ACC112 (cell line): Measurements from ENCODE around the gene SNORC.

Experiments used
- H2AFZ ChIP-seq: fragments of 200-600 bp; sonication (generic); one replicate; pipeline ENCODE4 v1.6.0; 2017; ENCODE audit warnings: antibody characterized with exemption, low read length; ENCODE audit not compliant: unreplicated experiment
- H3K27ac ChIP-seq: fragments of 200-600 bp; sonication (generic); 2 replicates; pipeline ENCODE4 v1.5.1; 2014; ENCODE audit warnings: low read depth, mild to moderate bottlenecking, antibody characterized with exemption, low read length, moderate library complexity
- H3K27me3 ChIP-seq: fragments of 200-600 bp; sonication (generic); 2 replicates; pipeline ENCODE4 v1.6.1; 2014; ENCODE audit warnings: mild to moderate bottlenecking, antibody characterized with exemption, low read length, moderate library complexity, mixed read lengths; ENCODE audit not compliant: insufficient read depth
- H3K36me3 ChIP-seq: fragments of 200-600 bp; sonication (generic); 2 replicates; pipeline ENCODE4 v1.6.1; 2016; ENCODE audit warnings: mild to moderate bottlenecking, antibody characterized with exemption, low read length, moderate library complexity, mixed read lengths; ENCODE audit not compliant: insufficient read depth
- H3K4me1 ChIP-seq: fragments of 200-600 bp; sonication (generic); one replicate; pipeline ENCODE4 v1.6.1; 2016; ENCODE audit warnings: low read length, mixed read lengths; ENCODE audit not compliant: insufficient read depth, unreplicated experiment, control insufficient read depth
- H3K4me3 ChIP-seq: fragments of 200-600 bp; sonication (generic); 2 replicates; pipeline ENCODE4 v1.5.1; 2014; ENCODE audit warnings: mild to moderate bottlenecking, low read depth, low read length
- H3K79me2 ChIP-seq: fragments of 200-600 bp; sonication (generic); one replicate; pipeline ENCODE4 v1.6.0; 2016; ENCODE audit warnings: low read length; ENCODE audit not compliant: control insufficient read depth, unreplicated experiment, insufficient read depth

The SNORC gene

DNA sequence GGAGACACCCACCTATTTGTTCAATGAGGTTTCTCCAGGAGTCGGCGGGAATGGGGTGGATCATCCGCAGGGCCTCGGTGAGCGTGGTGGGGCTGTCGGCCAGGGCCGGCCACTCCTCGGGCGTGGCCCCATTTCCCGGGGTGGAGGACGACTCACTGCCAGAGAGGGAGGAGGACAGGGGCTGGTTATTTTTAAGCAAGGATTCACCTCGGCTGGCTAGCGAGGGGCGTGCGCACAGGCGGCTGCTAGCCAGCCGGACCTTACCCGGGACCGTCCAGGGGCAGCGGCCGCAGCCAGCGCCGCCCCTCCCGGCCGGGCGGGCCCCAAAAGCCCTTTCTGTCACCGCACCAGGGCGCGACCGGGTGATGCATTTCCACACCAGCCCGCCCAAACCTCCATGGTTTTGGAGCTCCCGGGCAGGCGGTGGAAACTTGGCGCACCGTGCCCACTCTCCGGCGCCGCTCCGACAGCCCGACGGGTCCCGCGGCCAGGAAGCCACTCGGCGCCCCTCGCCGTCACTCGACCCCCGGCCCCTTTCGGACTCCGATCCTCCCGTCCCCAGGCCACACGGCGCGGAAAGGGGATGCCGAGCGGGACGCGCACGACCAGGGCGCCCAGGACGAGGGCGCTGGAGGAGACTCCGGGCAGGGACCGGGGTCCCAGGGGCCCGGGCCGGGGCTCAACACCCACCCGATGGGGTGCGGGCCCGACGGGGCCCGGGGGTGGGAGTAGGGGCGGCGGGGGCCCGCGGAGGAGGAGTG is 57.1 kb downstream of the SNORC start:
- Histone ChIP-seq H3K79me2 (no peaks in the 10 kb centered on the region), H3K4me3 (peak overlapping the region; percentile 75), H3K4me1 (no peaks in the 10 kb centered on the region), H3K27me3 (peaks cover 56% of the 10 kb centered on the region), H3K36me3 (no peaks in the 10 kb centered on the region), H2AFZ (peak overlapping the region; percentile 64), H3K27ac (no peak overlapping the region)

DNA sequence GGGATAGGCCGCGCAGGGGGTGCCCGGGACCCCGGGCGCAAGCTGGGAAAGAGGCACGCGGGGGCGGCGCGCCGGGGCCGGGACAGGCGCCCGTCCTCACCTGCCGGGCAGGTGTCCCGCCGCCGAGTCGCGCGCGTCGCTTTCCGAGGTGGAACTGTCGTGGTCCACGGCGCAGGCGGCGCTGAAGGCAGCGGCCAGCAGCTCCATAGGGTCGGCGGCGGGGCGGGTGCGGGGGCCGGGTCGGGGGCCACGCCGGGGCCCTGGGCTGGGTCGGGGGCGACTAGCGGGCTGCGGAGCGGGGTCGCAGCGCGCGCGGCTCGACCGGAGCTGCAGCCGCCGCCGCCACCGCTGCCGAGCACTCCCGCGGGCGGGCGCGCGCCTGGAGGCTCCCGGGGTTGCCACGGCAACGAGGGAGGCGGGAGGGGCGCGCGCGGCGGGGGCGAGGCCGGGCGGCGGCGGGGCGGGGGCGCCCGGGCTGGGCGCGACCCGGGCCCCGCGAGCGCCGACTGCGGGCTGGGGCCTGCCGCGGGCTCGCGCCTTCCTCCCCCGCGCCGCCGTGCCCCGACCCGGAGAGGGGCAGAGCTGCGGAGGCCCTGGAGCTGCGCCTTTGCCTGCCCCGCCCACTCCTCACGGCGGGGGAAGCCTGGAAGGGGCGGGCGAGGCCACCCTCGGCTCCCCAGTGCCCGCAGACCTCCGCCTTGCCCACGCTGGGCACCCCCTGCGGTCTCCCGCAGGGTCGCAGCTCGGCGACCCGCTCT is 57.9 kb downstream of the SNORC start:
- Histone ChIP-seq H3K36me3 (no peaks in the 10 kb centered on the region), H3K27ac (no peak overlapping the region), H2AFZ (no peak overlapping the region), H3K27me3 (peaks cover 56% of the 10 kb centered on the region), H3K4me1 (no peaks in the 10 kb centered on the region), H3K4me3 (peak overlapping the region; percentile 75), H3K79me2 (no peaks in the 10 kb centered on the region)
